LoVo (cell line): Measurements from ENCODE around the gene GFPT2.
A peak's percentile ranks its signal among the peaks of the same experiment; 100 is the strongest.

Experiments
- DNase-seq: peaks from one replicate; pipeline ENCODE4 v3.0.0-alpha.2; 2016; ENCODE audit warnings: low spot score

Gene GFPT2

DNA sequence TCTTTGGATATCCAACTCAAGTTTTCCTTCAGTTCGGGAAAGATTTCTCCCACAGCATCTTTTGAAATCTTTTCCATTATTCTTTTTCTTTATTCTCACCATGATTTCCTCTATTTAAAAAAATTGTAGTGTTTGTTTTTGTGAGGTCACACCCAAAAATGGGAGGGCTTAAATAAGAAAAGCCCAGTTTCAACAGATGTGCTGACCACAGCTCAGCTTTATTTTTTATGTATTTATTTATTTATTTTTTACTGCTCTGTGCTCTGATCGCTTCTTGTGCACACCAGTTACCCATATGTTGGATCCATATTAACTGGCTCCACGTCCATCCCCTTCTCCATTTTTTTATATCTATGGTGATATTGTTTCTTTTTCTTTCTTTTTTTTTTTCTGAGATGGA lies 20.3 kb downstream of the GFPT2 start:
- no peak for DNase-seq

DNA sequence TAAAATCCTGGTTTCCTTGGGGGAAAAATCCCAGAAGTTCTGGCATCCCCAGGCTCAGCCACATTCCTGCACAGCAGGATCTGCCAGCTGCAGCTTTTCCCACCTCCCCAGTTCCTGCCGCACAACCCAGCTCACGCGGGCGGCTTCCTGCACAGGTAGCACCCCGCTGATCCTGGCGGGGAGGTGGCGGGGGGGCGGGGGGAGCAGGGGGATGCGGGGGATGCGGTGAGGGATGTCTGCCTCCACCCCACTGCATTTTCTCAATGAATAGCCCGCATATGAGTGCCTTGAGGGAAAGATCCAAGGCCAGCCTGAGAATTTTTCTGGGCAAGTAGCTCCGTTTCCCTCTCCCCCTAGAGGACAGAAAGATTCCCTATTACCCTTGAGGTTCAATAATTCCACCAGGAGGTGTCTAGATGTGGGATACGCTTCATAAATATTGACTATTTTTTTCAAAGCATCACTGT lies 21.1 kb downstream of the GFPT2 start:
- DNase-seq, result no peak

DNA sequence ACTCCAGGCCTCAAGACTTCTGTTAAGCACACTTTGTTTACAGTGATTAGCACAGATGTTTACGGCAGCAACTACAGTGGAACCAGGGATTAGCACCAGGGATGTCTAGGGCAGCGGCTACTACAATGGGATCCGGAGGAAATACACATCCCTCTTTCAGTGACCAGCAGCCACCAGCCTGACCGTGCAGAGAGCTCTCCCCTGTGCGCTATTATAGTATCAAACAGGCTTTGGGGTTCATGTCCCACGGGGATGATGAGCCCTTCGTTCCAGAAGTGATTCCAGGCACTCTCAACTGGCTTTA lies 21.5 kb downstream of the GFPT2 start:
- no peak for DNase-seq

DNA sequence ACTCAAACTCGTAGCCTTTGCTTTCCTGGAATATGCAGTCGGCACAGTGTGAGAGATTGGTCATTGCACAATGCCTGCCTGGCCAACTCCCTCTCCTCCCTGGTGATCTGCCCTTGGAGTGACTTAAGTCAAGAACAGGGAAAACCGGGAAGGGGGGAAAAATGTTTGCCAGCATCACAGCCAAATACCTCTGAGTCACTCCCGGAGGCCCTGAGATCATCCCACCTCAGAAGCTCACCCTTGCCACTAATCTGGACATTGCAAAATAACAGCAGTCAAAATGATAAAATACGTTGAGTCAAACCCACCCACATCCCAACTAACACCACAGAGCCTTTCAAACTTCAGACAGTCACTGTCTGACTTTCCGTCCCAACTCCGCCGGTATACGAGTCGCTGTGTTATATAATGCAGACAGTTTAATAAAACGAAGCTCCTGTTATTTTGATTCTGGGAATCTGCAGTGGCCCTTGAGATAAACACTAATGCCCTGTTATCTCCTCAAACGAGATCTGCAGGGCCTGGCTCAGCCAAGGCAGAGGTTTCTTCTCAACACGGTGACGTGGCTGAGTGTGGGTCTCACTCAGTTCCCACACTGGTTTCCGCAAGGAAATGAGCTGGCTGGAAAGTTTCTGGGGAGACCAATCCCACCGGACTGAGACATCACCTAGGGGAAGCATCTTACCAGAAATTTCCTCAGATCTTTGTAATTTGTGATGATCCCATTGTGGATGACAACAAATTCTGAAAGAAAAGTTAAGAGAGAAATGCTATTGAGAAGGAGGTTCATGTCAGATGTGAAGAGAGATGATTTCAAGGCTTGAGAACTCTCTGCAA lies 22.1 kb downstream of the GFPT2 start:
- peak; percentile 23 for DNase-seq

DNA sequence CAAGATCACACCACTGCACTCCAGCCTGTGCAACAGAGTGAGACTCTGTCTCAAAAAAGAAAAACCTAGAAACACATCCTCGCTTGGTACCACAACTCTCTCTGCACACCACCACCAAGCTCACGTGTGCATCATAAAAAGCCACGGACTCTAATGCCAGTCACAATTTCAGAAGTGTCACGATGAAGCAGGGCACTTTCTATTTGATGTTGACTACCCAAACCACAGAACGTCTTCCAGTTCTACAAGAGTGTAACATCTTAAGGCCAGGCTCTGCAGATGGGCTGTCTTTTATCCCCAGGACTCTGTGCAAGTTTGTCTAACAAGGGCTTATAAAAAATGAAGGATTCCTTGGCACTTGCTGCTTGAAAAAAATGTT lies 22.9 kb downstream of the GFPT2 start:
- no peak for DNase-seq

DNA sequence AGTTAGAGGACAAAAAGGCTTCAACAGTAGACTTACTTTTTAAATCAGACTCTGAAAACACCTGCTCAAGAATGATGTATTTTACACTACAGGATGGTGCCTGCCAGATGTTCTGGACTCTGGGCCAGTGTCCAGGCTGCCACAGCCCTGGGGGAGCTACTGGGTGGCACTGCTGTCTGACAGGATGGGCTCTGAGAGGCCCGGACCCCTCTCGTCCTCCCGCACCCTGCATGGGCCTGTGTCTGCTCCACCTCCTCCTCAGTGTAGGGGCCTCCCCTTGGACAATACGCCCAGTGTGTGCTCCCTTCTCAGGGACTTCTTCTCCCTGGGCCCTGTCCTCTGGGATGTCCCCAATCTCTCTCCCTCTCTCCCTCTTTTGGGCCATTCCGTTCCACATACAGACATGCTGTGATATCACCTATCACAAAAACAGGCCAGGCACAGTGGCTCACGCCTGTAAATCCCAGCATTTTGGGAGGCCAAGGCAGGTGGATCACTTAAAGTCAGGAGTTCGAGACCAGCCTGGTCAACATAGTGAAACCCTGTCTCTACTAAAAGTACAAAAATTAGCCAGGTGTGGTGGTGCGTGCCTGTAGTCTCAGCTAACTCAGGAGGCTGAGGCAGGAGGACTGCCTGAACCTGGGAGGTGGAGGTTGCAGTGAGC lies 23.4 kb downstream of the GFPT2 start:
- DNase-seq, result no peak

DNA sequence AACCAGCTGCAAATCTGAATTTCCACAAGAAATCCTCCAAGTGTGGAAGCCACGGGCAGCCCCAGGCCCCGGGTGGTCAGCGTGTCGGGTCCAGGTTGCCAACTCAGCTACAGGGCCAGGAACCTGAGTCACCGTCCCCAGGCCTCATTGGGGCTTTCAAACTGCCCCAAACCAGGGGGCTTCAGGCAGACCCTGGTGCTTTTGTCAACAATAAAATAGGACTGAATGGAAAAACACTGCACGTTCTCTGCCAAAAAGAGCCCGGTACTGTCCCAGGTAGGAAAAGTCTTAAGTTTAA lies 24.0 kb downstream of the GFPT2 start:
- no peak for DNase-seq

DNA sequence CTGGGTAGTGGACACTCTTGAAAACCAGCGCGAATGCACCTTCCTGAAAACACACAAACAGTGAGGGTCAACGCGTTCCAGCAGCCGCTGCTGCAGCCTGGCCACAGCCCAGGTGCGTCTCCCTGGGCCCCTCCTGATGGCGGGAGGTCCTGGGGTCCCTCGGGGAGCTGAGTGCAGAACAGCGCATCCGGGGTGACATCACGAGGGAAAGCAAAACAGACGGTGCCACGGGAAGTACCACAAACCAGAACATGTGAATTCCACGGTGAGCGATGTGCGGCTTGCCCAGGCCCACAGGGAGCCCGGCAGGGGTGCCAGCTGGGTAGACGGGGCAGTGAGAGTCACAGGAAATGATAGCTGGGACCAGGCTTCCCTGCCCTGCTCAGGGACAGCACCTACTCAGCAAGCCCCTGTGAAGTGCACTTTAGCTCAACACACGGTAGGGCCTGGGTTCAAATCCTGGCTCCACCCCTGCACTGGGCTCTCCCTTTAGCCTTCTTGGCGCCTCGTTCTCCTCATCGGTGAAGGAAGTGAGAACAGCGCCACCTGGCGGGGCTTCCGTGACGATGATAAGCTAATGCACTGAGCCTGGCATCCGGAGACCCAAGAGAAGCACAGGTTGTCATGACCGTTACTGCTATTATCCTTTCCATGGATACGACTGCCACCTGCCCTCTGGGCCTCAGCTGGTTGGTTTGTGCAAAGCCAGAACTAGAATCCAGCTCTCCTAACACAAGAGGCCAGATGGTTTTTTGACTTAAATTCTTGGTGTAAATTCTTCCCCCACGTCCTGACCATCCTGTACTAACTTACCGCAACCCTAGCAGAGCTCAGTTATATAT lies 24.6 kb downstream of the GFPT2 start:
- DNase-seq, result peak; percentile 90

DNA sequence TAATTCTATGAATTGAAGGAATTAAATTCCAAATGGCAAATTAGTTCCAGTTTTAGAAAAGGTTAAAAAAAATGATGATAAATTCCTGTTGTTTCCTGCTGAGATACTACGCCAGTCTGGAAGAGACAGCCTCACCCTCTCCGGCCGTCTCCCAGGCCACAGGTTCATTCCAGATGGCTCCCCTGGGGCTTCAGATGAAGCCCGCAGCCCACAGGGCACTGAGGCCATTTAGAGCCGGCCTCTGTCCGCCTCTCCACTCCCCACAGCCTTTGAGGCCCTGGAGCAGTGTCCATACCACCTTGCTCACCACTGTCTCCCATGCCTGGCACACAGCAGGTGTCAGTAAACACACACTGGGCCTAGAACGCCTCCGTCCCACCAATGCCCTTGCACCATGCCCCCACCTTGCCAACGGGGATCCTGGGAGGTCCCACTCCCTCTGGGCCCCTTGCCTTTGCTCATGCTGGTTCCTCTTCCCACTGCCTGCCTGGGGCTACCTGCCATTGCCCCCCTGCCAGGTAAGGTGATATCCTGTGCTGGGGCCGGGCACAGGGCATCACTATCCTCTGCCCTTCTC lies 26.1 kb downstream of the GFPT2 start:
- DNase-seq, result no peak

DNA sequence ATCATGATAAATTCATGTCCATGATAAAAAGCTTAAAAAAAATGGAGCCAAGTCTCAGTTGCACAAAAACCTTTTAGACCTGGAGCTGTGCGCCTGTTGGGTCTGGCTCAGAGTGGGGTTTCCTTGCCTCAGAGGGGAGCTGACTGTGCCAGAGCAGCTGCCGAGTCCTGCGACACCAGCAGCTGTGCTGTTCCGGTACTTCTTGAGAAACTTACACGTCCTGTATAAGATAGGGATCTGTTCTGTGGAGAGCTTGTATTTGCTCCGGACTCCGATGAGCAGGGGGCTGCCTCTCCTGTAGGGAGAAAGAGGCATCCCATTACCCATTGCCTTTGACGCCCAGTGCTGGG lies 28.6 kb downstream of the GFPT2 start:
- DNase-seq, result no peak

DNA sequence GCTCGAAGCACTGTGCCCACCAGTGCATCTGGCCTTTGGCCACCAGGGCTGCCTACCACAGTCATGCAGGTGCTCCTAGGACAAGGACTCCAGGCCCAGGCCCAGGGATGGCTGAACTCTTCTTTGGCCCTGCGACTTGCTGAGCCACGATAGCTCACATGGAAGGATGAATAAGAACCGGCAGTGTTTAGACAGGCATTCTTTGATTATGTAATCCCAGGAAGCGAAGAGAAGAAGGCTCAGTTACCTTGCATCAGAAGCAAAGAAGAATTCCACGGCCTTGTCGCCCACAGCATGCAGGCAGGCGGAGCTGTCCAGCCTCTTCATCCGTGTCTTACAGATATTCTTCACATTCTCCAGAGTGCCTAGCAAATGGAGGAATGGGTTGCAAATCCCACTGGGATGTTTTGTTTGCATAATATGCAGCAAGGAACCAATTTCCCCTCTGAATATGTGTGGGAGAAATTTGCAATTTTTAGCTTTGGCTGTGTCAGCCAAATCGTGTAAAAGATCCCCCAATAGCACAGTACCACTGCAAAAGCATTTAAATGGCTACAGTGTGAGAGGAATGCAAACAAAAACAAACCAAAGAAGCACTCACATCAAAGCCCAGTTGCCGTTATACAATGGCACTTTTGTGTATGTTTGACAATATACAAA lies 29.1 kb downstream of the GFPT2 start:
- DNase-seq, result no peak

DNA sequence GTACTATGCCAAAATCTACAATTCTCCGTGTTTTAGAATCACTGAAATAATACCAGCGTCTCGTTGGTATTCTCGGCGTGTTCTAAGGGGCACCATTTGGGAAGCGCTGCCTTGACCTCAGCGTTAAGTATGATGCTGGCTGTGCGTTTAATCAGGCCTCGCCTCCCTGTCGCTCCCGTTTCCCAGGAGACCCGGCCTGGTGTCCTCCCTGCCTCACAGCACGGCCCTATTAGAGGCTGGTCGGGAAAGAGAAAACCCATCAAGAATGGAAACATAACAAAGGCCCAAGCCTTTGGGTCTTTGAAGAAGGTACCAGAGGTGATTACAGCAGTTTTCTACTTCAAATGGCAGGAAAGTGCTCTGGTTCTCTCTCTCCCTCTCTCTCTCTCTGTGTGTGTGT lies 30.0 kb downstream of the GFPT2 start:
- DNase-seq, result no peak

DNA sequence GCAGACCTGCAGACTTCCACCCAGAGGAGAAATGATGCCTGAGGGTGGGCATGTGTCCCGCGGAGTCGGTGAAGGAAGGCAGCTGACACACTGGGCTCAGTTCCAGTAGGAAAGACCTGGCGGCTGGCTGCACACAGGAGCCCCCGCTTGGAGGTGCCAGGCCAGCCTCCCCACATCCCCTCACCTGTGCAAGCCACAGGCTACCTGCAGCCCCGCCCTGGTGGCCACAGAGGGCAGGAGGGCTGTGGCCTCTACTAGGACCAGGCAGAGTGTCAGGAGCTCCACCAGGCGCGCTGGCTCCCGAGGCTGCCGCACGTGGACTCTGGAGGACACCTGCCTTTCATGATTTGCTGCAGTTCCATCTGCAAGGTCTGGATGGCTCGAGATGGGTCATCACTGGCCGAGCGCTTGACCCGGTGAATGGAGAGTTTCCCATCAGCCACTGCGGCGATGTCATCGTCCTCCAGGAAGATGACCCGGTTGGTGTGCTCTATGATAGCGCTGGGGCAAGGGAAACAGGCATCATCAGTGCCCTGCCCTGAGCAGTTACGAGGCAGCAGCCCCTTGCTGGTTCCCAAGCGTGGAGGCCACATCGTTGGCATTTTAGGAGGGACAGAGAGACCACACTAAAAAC lies 34.6 kb downstream of the GFPT2 start:
- no peak for DNase-seq

DNA sequence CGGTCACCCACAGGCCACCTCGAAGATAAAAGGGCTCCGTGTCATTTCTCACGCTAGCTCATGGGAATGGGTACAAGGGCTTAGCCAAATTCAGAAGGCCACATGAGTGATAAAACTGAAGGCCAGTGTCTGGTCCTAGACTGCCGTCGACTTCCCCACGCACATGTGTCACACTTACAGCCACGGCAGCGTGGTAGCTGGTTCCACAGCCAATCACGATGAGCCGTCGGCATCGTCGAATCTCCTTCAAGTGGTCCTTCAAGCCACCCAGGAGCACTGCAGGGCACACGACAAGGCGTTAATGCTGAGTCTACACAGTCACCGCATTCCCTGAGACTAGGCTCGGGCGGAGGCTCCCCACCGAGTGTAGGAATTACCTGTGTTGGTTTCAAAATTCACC lies 36.5 kb downstream of the GFPT2 start:
- no peak for DNase-seq

DNA sequence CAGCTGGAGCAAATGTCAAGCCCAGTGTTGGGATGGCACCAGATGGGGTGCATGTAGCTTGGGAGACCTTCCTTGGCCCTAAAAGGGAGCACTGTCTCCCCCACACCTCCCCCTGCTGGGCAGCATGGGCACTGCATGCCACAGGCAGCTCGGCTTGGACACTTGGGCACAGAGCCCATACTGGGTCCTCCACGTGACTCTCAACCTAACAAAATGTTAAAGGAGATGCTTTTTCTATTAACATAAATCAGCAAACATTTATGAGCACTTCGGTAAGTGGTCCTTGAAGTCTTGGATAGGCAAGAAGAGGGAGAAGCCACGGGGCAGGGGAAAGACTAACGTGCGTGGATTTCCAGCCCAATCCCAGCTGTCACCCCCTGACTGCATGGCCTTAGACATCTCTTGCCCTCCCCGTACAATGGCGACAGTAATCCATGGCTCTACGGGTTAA lies 37.3 kb downstream of the GFPT2 start:
- DNase-seq, result peak; percentile 48

DNA sequence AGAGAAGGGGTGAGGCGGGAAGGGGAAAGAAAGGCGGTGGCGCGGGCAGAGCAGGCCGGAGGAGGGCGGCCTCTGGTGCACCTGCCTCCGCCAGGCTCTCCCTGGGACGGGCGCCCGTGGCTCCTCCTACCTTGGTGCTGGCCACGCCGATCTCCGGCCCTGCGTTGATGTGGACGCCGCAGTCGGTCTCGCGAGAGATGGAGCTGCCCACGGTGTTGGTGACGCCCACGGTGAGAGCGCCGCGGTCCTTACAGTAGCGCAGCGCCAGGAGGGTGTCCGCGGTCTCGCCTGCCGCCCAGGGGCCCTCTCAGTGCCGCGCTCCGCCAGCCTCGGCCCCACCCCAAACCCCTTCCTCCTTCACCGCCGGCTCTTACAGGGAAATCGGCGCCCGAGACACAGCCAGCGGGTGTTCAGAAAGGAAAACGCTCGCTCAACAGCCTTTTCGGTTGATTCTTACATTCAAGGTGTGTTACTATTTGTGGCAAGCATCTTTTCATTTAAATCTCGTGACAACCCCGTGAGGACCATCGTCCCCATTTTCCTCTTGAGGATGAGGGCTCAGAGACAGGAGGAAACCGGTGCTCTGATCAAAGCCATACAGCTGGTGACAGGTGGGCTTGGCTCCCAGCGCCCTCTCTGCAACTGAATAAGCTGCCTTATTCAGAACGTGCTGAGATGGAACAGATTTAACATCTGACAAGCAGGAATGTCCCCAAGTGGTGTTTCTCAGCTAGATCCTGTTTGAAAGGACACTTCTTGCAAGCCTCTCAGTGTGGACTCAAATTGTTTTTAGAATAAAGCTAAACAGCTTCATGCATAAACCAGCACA lies 39.2 kb downstream of the GFPT2 start:
- DNase-seq, result peak; percentile 86

DNA sequence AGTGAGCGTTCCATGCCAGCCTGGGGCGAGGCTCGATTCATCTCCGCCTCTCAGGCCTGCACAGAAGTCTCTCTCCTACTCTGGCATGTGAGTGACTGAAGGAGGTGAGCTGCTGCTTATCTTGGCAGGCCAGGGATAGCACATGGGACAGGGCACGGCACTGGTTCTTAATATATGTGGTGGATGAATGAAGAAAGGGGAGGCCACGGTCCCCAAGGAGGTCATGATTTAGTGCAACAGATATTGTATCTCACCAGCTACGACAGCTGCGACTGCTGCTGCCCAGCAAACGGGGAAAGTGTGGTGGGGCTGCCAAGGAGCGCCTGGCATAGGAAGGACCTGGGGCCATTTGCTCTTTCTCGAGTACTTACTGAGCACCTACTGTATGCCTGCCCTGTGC lies 41.9 kb downstream of the GFPT2 start:
- no peak for DNase-seq

DNA sequence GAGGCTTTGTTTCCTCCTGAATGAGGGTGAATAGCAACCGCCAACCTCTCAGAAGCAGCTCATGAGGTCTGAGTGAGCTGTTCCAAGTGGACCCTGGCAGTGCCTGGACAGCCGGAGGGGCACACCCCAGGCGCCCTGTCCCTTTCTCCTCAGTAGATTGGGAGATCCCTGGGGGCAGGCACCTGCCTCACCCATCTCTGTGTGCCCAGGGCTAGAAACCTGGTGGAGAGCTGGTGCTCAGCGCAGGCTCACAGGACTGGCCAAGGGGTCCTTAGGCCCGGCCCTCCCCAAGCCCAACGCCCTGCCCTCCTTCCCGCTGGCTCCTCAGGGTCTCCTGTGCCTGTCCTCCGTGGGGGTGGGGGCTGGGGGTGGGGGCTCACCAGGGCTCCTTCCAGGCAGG lies 46.3 kb downstream of the GFPT2 start:
- no peak for DNase-seq

DNA sequence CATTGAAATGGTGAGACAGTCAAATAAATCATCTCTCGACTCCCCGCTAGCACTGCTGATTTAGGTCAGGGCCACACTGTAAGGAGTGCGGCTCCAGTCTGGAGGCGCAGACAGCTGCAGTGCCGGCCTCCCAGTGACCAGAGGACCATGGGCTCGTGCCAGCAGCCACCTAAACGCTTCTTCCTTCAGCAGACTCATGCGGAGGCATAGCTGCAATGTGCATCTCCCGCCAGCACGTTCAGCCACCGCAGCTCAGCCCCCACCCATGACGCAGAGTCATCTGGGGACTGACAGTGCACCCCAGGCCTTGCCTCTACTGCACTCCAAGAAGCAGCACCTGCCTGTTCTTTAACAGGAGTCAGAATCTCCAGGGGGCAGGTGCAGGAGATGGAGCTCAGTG lies 47.7 kb downstream of the GFPT2 start:
- no peak for DNase-seq

DNA sequence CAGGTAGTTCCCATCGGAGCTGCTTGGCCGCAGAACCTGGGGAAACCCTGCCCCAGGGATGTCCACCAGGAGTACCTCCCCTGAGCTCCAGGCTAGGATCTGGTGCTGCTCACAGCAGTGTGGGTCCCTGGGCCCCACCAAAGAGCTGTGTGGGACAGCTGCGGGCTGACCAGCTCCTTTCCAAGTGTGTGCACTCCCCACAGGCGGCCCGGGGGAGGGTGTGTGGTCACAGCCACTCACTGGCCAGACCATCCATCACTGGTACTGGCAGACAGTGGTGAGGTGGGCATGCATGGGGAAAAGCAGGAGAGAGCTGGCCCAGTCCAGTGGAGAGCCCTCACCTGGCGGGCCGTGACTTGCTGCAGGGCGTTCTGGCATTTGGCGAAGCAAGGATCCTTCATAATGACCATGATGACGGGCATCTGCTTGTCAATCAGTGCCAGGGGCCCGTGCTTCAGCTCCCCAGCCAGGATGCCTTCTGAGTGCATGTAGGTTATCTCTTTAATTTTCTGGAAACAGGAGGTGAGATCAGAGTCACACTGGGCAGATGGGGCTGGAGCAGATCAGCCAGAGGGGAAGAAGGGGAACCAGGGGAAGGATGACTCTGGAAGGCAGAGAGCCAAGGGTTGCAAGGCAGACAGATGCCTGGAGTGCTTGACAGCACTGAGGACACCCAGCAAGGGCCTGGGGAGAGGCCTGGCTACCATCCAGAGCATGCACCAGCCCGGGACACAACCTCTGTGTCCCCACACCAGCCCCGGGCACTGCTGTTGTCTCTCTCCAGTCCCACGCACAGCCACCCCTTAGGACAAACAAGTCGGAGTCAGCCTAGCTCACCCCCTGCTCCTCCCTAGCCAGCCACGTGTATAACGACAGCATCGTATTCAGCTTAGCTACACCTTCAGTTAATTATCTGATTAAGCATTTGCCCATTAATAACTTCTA lies 48.4 kb downstream of the GFPT2 start:
- DNase-seq, result no peak
